GM18867 (cell line): ENCODE measurements around the gene CNFN.
"Not testable (repeated sequence)": the region's sequence is repeated elsewhere in the genome, so short reads cannot be mapped to it uniquely, and the experiment has no call there.

Experiments used
- ATAC-seq: cut with Tn5 transposase; IDR thresholded peaks from one replicate; pipeline ENCODE4 v1.9.1; 2021; ENCODE audit warnings: mild to moderate bottlenecking, moderate library complexity; ENCODE audit not compliant: unreplicated experiment

The CNFN gene

DNA sequence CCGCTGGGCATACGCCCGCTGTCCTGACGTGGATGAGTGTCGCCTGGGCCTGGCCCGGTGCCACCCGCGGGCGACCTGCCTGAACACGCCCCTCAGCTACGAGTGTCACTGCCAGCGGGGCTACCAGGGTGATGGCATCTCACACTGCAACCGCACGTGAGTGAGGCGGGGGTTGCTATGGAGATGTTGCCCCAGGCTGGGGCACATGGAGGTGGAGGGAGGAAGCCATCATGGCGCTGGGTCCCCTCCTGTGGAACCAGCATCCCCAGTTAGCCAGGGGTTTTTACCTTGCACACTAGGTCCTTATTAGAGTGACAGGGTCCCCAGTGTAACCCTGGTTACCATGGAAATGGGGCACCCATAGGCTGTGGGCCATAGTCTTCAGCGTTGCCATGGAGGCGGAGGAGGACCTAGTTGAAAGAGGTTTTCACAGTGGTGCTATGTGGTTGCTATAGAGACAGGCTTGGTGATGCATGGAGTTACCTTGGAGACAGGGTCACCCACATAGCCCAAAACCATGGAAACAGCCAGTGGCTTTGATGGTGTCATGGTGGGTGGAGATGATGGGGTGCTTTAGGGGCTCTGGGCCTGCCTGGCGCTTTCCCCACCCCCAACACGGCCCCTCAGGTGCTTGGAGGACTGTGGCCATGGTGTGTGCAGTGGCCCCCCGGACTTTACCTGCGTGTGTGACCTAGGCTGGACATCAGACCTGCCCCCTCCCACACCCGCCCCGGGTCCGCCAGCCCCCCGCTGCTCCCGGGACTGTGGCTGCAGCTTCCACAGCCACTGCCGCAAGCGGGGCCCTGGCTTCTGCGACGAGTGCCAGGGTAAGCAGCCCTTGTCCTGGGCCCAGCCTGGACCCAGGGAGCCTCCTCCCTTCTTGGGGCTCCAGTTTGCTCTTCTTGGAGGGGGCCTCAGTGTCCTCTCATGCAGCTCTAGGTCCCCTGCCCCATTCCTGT is 37.5 kb downstream of the CNFN start:
- peak; percentile 53 for ATAC-seq

GRCh38 chr19:42351079-42351735 is 38.9 kb downstream of the CNFN start:
- ATAC-seq, result no peak

DNA sequence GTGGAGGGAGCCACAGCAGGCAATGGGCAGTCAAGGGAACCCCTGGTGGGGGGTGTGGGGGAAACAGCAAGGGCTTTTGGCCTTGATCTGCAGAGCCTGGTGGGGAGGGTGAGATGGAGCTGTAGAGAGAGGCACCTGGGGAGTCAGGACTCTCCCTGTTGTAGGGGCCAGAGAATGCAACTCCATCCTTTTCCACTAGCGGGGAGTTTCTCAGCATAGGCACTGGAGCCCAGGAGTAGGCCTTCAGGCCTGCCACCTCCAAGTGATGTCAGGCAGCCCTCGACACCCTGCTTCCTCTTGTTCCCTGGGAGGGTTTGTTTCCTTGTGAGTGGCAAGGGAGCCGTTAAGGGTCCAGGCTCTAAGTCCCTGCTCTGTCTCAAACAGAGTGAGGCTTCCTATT is 39.7 kb downstream of the CNFN start:
- ATAC-seq, result no peak

DNA sequence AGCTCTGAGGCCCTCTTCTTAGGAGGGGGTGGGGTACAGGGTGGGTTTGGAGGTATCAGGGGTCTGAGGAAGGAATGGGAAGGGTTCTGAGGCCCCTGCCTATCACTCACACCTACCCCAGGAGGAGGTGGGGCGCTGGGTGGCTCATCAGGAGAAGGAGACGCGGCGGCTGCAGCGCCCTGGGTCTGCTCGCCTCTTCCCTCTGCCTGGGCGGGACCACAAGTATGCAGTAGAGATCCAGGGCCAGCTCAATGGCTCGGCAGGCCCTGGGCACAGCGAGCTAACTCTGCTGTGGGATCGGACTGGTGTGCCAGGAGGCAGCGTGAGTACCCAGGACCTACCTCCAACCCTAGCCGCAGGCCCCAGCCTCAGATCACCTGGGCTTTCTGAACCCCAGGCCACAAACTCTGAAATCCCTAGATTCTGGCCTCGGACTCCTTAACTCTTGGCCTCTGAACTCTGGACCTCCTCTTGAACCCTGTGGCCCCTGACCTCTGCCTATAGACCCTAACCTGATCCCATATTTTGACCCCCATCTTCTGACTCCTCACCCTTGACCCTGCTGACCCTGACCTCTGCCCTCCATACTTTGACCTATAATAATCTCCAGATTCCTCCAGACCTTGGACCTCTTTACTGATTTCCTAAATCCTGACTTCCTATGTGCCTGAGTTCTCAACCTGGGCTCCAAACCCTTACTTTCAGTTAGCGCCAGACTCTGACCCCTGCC is 40.6 kb downstream of the CNFN start:
- ATAC-seq, result no peak

GRCh38 chr19:42348211-42348610 is 41.9 kb downstream of the CNFN start:
- no peak for ATAC-seq

- ATAC-seq, result no peak
Measured at GRCh38 chr19:42345191-42345812, 44.8 kb downstream of the CNFN start.

GRCh38 chr19:42344336-42344893 is 45.7 kb downstream of the CNFN start:
- no peak for ATAC-seq

DNA sequence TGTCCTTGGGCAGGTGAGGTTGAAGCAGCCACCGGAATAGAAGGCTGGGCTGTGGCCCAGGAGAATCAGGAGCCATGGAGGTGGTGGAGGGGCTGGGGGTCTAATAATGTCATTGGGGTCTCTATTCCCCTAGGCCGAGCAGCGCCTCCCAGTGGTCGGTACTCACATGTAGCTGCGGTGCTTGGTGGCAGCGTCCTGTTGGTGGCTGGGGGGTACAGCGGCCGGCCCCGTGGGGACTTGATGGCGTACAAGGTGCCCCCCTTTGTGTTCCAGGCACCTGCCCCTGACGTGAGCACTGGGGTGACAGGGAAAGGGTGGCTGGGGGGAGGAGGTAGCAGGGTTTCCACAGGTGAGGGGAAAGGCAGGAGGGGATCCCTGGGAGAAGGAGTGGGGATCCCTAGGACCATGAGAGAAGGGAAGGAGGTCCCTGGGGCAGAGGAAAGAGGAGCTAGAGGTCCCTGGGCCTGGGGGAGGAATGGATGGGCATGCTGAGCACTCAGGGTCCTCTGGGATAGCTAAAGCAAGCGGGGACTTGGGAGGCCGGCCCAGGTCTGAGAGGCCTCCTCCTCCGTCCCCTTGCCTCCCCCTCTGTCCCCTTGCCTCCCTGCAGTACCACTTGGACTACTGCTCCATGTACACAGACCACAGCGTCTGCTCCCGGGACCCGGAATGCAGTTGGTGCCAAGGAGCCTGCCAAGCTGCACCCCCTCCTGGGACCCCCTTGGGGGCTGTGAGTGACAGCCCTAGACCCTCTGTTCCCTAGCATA is 46.6 kb downstream of the CNFN start:
- ATAC-seq, result no peak

DNA sequence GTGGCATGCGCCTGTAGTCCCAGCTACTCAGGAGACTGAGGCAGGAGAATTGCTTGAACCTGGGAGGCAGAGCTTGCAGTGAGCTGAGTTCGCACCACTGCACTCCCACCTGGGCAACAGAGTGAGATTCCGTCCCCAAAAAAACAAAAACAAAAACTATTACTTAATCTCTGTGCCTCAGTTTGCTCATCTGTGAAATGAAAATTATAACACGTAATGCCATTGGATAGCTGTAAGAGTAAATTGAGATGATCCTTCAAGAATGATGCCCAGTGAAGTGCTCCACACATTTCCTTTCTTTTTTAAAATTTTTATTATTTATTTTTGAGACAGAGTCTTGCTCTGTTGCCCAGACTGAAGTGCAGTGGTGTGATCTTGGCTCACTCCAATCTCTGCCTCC is 50.2 kb downstream of the CNFN start:
- not testable (repeated sequence) for ATAC-seq

DNA sequence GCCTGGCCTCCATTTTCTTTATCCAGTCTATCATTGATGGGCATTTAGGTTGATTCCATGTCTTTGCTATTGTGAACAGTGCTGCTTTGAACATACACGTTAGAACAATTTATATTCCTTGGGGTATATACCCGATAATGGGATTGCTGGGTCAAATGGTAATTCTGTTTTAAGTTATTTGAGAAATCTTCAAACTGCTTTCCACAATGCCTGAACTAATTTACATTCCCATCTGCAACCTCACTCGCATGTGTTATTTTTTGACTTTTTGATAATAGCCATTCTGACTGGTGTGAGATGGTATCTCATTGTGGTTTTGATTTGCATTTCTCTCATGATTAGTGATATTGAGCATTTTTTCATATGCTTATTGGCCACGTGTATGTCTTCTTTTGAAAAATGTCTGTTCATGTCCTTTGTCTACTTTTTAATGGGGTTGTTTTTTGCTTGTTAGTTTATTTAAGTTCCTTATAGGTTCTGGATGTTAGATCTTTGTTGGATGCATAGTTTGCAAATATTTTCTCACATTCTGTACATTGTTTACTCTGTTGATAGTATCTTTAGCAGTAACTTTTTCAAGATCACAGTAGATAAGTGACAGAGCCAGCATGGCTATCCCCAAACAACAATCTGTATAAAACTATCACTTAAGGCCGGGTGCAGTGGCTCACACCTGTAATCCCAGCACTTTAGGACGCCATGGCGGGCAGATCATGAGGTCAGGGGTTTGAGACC is 50.8 kb downstream of the CNFN start:
- not testable (repeated sequence) for ATAC-seq
